ENCODE data around the gene UFL1. TPM values are rescaled to one million over a fixed set of nuclear protein-coding genes. Genes with fewer than 3 reads are reported as not detected.

The UFL1 gene
- total RNA-seq, 1 donor from 2014 or later: 23.0 TPM

DNA sequence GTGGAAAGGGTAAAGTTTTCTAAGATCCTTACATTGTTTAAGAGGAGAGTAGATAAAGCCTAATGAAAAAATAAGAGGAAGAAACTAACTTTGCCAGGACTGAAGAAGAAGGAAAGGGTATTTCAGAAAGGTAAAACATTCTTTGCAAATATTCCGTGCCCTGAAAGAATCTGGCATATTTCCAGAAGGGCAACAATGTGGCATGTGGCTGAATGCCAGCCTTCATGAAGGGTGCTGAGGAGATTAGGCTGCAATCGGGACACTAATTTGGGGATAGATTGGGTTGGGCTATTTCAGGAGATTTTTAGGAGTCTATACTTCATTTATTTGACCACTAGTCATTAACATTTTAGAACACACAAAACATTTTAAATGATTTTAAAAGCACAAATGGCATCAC, 16.2 kb upstream of the UFL1 start:
- Histone ChIP-seq H3K9me3 (no peaks in the 10 kb centered on the region), H3K36me3 (no peaks in the 10 kb centered on the region), H3K4me1 (no peaks in the 10 kb centered on the region), H3K27me3 (no peaks in the 10 kb centered on the region), H3K27ac (no peak overlapping the region), H3K4me3 (no peak overlapping the region)
- intact Hi-C loops (cut with DNase I): no loop called here
- no peak for DNase-seq
- ATAC-seq: no peak
- no peak for TF ChIP-seq CTCF (IDR thresholded peaks at IDR 0.05)

GRCh38 chr6:96509281-96509680, 12.3 kb upstream of the UFL1 start:
- H3K36me3 ChIP-seq: no peaks in the 10 kb centered on the region
- no peaks in the 10 kb centered on the region for H3K27me3 ChIP-seq
- ATAC-seq: no peak
- no peaks in the 10 kb centered on the region for H3K9me3 ChIP-seq
- DNase-seq: no peak
- TF ChIP-seq CTCF (IDR thresholded peaks at IDR 0.05): no peak
- H3K27ac ChIP-seq: no peak overlapping the region
- H3K4me1 ChIP-seq: no peaks in the 10 kb centered on the region
- intact Hi-C loops (cut with DNase I): no loop called here
- H3K4me3 ChIP-seq: no peak overlapping the region

DNA sequence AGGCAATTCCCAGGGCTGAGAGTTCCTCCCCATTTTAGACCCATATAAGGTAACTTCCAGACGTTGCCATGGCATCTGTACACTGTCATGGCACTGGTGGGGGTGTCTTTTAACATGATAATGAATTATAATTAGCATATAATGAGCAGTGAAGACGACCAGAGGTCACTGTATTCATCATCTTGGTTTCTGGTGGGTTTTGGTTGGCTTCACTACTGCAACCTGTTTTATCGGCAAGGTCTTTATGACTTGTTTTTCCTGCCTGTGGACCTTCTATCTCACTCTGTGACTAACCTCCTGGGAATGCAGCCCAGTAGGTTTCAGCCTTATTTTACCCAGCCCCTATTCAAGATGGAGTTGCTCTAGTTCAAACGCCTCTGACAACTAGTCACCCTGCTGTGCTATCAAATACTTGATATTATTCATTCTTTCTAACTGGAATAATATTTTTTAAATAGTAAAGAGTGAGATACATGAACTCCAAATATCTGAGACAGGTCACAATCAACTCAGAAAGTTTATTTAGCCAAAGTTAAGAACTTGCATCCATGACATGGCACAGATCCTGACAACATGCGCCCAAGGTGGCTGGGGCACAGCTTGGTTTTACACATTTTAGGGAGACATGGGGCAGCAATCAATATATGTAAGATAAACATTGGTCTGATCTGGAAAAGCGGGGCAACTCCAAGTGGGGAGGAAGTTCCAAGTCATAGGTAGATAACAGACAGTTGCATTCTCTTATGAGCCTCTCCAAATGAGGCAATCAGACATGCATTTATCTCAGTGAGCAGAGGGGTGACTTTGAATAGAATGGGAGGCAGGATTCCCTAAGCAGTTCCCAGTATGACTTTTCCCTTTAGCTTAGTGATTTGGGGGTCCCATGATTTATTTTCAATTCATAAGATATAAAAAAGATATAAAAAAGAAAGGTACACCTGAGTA, 1.2 kb upstream of the UFL1 start:
- intact Hi-C loops (cut with DNase I): no loop called here
- TF ChIP-seq CTCF (IDR thresholded peaks at IDR 0.05): no peak
- H3K4me1 ChIP-seq: peaks cover 25% of the 10 kb centered on the region
- H3K27me3 ChIP-seq: no peaks in the 10 kb centered on the region
- DNase-seq (no peak), ATAC-seq (no peak)
- peaks cover 19% of the 10 kb centered on the region for H3K36me3 ChIP-seq
- H3K9me3 ChIP-seq: no peaks in the 10 kb centered on the region
- H3K4me3 ChIP-seq: peak overlapping the region; percentile 90
- H3K27ac ChIP-seq: peak overlapping the region; percentile 99

GRCh38 chr6:96521306-96521643, 331 bp upstream of the UFL1 start:
- H3K36me3 ChIP-seq: peaks cover 27% of the 10 kb centered on the region
- peaks cover 25% of the 10 kb centered on the region for H3K4me1 ChIP-seq
- intact Hi-C loops (cut with DNase I): no loop called here
- peak overlapping the region; percentile 99 for H3K27ac ChIP-seq
- no peaks in the 10 kb centered on the region for H3K9me3 ChIP-seq
- peak overlapping the region; percentile 90 for H3K4me3 ChIP-seq
- ATAC-seq (no peak), DNase-seq (no peak)
- no peaks in the 10 kb centered on the region for H3K27me3 ChIP-seq
- TF ChIP-seq CTCF (IDR thresholded peaks at IDR 0.05): no peak

- H3K36me3 ChIP-seq: peaks cover 40% of the 10 kb centered on the region
- H3K4me3 ChIP-seq: peak overlapping the region; percentile 90
- no peaks in the 10 kb centered on the region for H3K9me3 ChIP-seq
- no peak for TF ChIP-seq CTCF (IDR thresholded peaks at IDR 0.05)
- H3K27me3 ChIP-seq: no peaks in the 10 kb centered on the region
- ATAC-seq: no peak
- H3K27ac ChIP-seq: peak overlapping the region; percentile 99
- DNase-seq: no peak
- intact Hi-C loops (cut with DNase I): no loop called here
- H3K4me1 ChIP-seq: peaks cover 25% of the 10 kb centered on the region
These were observed 931 bp downstream of the UFL1 start for GRCh38 chr6:96522465-96523009.

Measured in upper lobe of right lung (tissue), 1 donor.